HG03558 (cell line): ENCODE measurements around the gene SOD3.
A peak's percentile ranks its signal among the peaks of the same experiment; 100 is the strongest.

Experiments
- ATAC-seq: cut with Tn5 transposase; IDR thresholded peaks from one replicate; pipeline ENCODE4 v1.9.1; 2021; ENCODE audit warnings: moderate number of reproducible peaks; ENCODE audit not compliant: unreplicated experiment; ENCODE audit errors: extremely low read depth

SOD3 gene

GRCh38 chr4:24794916-24795665 lies at the start of gene SOD3:
SOD3 (plus strand) TSS chr4:24795573; CDS start chr4:24799522, 3,949 bp downstream.
- ATAC-seq, result no peak

DNA sequence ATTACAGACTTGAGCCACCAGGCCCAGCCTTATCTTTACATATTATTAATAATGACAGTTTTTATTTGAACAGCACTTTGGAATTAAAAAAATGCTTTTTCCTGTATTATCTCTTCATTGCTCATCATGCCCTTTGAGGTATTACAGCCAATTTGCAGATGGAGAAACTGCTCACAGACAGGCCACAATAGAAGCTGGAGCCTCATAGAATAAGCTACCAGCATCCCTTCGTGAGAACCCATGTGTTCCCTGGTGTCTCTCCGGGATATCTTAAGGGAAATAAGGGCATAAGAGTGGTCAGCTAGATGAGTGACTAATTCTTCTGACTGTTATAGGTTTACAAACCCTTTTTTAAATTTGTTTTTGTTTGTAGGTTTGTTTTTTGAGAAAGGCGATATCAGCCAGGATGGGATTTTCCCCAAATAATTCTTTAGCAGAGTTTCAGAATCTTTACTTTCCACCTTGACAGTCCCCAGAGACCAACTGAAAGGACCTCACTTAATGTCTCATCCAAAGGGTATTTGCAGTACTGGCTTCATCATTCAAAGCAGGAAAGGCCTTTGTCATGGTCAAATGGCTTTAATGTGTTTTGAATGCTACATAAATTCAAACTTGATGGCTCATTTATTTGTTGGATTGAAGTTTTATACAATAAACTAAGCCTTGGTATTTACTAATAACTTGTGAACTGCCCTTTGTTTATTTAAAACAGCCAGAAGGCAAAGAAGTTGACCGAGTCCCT lies 48.0 kb upstream of the SOD3 start:
- no peak for ATAC-seq

GRCh38 chr4:24748023-24748422 lies 47.4 kb upstream of the SOD3 start:
- ATAC-seq, result no peak

DNA sequence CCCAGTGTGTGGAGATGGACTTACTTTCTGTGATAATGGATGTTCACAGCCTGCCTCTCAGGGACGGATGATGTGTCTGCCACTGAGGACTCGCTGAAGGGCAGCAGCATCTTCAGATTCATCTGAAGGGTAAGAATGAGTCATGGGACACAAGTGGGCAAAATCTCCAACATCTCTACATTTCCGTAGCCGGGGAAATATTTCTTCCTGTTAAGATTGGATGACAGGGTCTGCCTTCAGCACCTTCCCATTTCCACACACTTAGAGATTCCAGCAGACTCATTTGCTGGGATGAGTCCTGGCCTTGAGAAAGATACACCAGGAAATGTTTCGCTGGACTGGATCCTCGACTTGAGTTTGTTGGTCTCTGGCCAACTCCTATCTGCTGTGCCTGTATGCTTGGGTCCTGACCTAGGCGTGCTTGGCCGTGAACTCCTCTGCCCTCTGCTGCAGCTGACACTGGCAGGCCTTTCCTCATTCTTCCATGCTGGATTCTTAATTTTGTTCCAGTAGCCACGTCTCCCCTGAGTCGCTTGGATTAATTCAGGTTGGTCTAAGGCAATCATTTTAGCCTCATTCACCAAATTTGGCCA lies 46.5 kb upstream of the SOD3 start:
- no peak for ATAC-seq

DNA sequence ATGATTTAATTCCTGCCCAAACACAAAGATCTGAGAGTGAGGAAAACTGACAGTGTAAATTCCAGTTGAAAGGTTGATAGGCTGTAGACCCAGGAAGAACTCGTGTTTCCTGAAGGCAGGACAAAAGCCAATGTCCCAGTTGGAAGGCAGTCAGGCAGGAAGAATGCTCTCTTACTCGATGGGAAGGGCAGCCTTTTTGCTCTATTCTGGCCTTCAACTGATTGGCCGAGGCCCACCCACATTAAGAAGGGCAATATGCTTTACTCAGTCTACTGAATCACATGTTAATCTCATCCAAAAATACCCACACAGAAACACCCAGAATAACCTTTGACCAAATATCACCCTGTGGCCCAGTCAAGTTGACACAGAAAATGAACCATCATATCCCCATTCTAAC lies 45.3 kb upstream of the SOD3 start:
- no peak for ATAC-seq

DNA sequence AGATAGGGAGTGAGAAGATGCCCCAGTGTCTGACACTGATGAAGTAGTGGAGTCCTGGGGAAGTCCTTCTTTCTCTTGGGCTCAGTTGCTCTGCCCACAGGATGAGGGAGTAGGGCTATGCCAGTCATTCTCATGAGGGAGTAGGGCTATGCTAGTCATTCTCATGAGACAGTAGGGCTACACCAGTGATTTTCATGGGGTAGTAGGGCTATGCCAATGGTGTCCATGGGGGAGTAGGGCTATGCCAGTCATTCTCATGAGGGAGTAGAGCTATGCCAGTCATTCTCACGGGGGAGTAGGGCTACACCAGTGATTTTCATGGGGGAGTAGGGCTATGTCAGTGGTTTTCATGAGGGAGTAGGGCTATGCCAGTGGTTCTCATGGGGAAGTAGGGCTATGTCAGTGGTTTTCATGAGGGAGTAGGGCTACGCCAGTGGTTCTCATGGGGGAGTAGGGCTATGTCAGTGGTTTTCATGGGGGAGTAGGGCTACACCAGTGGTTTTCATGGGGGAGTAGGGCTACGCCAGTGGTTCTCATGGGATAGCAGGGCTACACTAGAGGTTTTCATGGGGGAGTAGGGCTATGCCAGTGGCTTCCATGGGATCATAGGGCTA lies 43.3 kb upstream of the SOD3 start:
- ATAC-seq, result no peak

DNA sequence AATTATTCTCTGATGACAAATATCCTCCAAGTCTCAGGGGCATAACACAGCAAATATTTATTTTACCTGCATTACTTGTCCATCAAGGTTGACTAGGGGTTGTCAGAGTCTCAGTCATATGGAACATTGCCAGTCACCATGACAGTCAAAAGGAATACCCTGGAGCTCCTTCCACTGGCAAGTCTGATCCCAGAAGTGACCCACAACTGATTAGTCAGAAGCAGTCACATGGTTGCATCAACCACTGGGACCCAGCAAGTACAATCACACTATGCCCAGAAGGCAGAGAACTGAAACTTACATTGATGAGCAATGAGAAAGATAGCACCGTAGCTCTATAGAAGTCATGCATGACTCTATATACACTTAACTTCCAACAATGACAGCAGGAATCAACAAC lies 41.9 kb upstream of the SOD3 start:
- no peak for ATAC-seq

DNA sequence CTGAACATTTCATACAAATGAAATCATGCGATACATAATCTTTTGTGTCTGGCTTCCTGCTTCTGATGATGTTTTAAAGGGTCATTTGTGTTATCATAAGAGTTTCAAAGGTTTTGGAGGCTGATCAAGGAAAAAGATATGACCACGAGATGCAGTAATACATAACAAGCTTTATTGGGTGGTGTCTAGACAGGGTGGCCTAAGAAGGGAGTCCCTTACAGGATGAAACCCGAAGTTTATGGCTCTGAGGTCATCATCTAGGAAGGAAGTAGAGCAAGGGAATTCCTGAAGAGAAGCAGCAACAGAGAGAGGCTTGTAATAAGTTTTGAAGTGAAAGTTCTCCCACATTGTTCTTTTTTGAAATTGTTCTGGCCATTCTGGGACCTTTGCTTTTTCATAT lies 40.8 kb upstream of the SOD3 start:
- no peak for ATAC-seq

DNA sequence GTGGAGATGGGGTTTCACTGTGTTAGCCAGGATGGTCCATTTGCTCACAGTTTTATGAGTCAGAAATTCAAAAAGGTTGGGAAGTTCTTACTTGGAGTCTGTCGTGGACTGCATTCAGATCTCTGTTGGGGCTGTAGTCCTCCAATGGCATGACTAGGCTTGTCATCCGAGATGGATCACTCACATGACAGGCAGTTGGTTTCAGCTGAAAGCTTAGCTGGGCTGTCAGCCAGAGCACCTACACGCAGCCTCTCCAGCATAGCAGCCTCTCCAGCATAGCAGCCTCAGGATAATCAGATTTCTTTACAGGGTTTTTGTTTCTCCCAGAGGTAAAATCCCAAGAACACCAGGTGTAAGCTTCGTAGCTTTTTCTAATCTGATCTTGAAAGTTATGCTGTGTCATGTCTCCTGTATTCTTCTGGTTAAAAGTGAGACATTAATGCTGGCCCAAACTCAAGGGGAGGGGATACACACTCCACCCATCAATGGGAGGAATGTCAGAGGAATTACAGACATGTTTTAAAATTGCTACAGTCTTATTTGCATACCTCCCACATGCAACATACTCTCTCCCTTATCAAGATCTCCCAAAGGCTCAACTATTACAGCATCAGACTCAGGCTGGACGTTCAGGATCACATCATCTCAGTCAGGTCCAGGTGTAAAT lies 31.6 kb upstream of the SOD3 start:
- no peak for ATAC-seq

DNA sequence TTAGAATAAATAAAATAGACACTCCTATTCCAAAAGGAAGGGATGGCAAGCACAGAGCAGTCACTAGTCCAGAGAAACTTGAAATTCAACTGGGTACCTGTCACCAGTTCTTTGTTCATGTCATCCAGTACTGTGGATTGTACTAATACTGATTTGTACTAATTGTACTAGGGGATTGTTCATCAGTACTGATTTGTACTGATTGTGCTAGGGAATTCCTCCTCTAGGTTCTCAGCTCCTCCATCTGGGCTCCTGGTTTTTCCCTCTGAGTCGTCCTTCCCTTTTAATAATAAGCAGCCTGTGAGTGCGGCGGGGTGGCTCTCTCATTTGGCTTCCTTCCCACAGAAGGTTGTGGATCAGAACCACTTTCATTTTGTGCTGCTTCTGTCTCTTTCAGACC lies 31.0 kb upstream of the SOD3 start:
- no peak for ATAC-seq

GRCh38 chr4:24765376-24765988 lies 29.9 kb upstream of the SOD3 start:
- ATAC-seq, result no peak

DNA sequence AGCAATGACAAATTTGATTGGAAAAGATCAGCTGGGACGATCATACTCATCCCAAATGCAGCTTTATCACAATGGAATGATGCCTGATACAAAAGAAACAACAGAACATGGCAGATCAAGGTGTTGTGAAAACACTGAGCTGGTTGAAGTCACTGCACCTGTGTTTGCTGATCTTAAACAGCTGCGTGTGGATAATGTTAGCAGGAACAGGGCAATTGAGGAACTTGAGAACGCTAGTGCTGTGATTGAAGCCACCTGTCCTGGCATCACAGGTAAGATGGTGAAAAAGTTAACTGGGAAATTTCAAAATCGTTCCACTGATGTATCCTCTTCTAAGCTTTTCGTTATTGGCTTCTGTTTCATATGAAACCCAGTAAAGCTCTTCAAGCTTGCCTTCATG lies 27.4 kb upstream of the SOD3 start:
- no peak for ATAC-seq

DNA sequence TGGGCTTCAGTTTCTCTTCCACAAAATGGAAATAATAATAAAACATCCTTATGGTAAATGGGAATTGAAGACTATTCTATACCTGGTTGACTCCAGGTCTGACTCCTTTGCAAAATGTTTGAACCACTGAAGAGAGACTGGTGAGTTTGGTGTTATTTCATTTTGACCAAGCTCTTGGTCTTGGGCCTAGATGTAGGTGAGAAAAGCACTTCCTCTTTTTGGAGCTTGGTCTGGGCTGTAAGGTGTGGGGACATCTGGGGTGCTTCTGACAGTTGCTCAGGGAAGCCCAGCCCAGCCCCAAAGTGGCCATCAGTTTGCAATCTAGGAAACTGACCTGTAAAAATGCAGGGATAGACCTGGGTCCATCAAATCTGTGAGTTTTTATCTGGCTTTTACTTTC lies 26.8 kb upstream of the SOD3 start:
- no peak for ATAC-seq

GRCh38 chr4:24769571-24769970 lies 25.8 kb upstream of the SOD3 start:
- no peak for ATAC-seq

GRCh38 chr4:24770032-24770584 lies 25.3 kb upstream of the SOD3 start:
- peak; percentile 78 for ATAC-seq

GRCh38 chr4:24770667-24771066 lies 24.7 kb upstream of the SOD3 start:
- ATAC-seq, result no peak

DNA sequence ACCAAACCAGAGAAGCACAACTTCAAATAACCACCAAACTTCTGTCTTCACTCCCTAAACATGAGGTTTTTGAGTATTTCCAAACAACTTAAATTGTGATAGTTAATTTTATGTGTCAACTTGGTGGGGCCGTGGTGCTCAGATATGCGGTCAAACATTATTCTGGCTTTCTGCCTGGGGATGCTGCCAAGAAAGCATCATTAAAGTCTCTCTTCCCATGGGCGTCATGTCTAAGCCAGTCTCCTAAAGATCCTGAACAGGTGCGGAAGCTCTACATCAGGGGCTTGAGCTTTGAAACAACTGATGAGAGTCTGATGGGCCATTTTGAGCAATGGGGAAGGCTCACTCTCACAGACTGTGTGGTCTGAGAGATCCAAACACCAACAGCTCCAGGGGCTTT lies 24.1 kb upstream of the SOD3 start:
- ATAC-seq, result no peak

- no peak for ATAC-seq
These were observed 23.2 kb upstream of the SOD3 start for GRCh38 chr4:24772061-24772705.

DNA sequence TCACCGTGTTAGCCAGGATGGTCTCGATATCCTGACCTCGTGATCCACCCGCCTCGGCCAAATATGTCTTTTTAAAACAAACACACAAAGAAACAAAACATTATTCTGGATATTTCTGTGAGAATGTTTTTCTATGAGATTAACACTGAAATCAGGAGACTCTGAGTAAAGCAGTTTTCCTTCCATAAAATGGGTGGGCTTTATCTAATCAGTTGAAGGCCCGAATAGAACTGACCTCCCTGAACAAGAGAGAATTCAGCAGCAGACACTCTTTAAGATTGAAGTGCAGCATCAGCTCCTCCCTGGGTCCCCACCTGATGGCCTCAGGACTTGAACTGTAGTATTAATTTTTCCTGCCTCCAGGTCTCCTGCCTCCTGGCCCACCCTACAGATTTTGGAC lies 22.4 kb upstream of the SOD3 start:
- ATAC-seq, result no peak
